PC-3 (cell line): ENCODE measurements around the gene HTR4.

ENCODE experiments used
- CTCF ChIP-seq: fragments of 300-600 bp; sonication (generic); conservative IDR thresholded peaks from 2 replicates; pipeline ENCODE4 v1.5.1; 2017; ENCODE audit warnings: antibody characterized with exemption, low read depth, mild to moderate bottlenecking, low read length
- EZH2 ChIP-seq: fragments of 300-600 bp; sonication (generic); IDR thresholded peaks from one replicate; pipeline ENCODE4 v1.6.1; 2017; ENCODE audit warnings: antibody characterized with exemption, mild to moderate bottlenecking, low read length; ENCODE audit not compliant: unreplicated experiment

GRCh38 chr5:148666353-148666752, 12.0 kb upstream of the HTR4 start:
- no peak for TF ChIP-seq CTCF
- TF ChIP-seq EZH2, result no peak
